Adrenal gland (tissue), 12 donors: Measurements from ENCODE around the gene PLAA. TPM values are rescaled to one million over a fixed set of nuclear protein-coding genes. Genes with fewer than 3 reads are reported as not detected.

ENCODE experiments used
- polyA plus RNA-seq, 3 donors: library from polyadenylated mRNA; stranded (reverse); fragments of 200-250 nt in 2 of 3; fragments of 350-450 nt in 1 of 3; fragmentation: Illumina TruSeq in 1 of 3; extraction: RNeasy Lipid Tissue Mini Kit (QIAGEN cat#74804) in 1 of 3; gene quantifications; one replicate each; pipeline ENCODE4 v1.2.3, GENCODE V29; 2013 to 2014
- small RNA-seq, 2 donors: library from RNA; depleted of rRNA; stranded (forward); fragments of <200 nt; gene quantifications; one replicate each; pipeline ENCODE3, GENCODE V24; 2016
- total RNA-seq, 9 donors: library from RNA; depleted of rRNA in 4 of 9; stranded (reverse); fragments of >200 nt in 4 of 9; fragments of 120-200 nt in 1 of 9; fragmentation: NEBNext Ultra II Directional in 1 of 9; extraction: Animal tissue kit (Norgen Biotek cat#: 25700) in 1 of 9; gene quantifications; one replicate each; pipeline versions ENCODE4 v1.1.0 to v1.2.4, GENCODE V29; 2013 to 2023
- donor health status: healthy with polysubstance abuse.
- donor health status: Bipolar disorder and iron deficiency.
- donor health status: DM: yes; HTN: yes; CAD: no.
- donor health status: DM: no; HTN: no; CAD: no.
- donor health status: DM: no; HTN: no; CAD: no.
- donor health status: DM: yes; HTN: yes; CAD: no.

Gene PLAA
- total and polyA plus RNA-seq, 12 donors = 12.8 to 89.8 (median 37.8) TPM

Small RNA genes lying within 50 kb of the gene (small RNA-seq; reads per million reads assigned to genes)
- 0 reads per million in 2 donors for gene RN7SL100P

Other genes with a start within 250 kb of the PLAA start
- 10 to 100 TPM; 19.2 to 62.4 (median 34.8) TPM for gene CAAP1, start 54.4 kb downstream of the PLAA start, total RNA-seq
- 10 to 100 TPM; 25.2 to 30.8 (median 29.8) TPM for gene CAAP1, start 54.4 kb downstream of the PLAA start, polyA plus RNA-seq
- gene IFT74, start 9.2 kb upstream of the PLAA start, total RNA-seq = 10 to 100 TPM; 12.1 to 39.2 (median 20.5) TPM
- gene IFT74, start 9.2 kb upstream of the PLAA start, polyA plus RNA-seq = 10 to 100 TPM; 15.1 to 29.8 (median 18.5) TPM
- gene LRRC19, start 58.4 kb upstream of the PLAA start, total RNA-seq = not detected
- not detected for gene LRRC19, start 58.4 kb upstream of the PLAA start, polyA plus RNA-seq
- gene TEK, start 162.0 kb upstream of the PLAA start, total RNA-seq = 10 to 100 TPM; 13.2 to 27.9 (median 21.1) TPM
- 10 to 100 TPM in 1 of 3 donors, 1 to 10 TPM in 2; 2.7 to 14.5 (median 3.3) TPM for gene TEK, start 162.0 kb upstream of the PLAA start, polyA plus RNA-seq